CD14-positive monocyte (primary cell): ENCODE measurements around the gene ZNF638. TPM values are rescaled to one million over a fixed set of nuclear protein-coding genes. Genes with fewer than 3 reads are reported as not detected.

Experiments
- DNase-seq, 3 donors: peaks; one replicate each; pipeline ENCODE4 v3.0.0-alpha.2; 2011 to 2022
- H2AFZ ChIP-seq: 2 replicates; pipeline ENCODE4 v1.6.0; 2012; ENCODE audit warnings: mild to moderate bottlenecking, low read depth, low read length, inconsistent platforms; ENCODE audit not compliant: insufficient read depth, poor library complexity, severe bottlenecking
- H3K27ac ChIP-seq, 2 donors: 1 replicate in 1 of 2; 2 replicates in 1 of 2; pipeline ENCODE4 v1.5.1; 2012 to 2013; ENCODE audit warnings: low read length in 2 of 2, control low read depth in 1 of 2, inconsistent platforms in 1 of 2, low read depth in 1 of 2, mild to moderate bottlenecking in 1 of 2
- H3K27me3 ChIP-seq, 2 donors: one replicate each; pipeline versions ENCODE4 v1.6.0 to v1.6.1; 2011 to 2013; ENCODE audit warnings: low read length in 2 of 2; ENCODE audit not compliant: control insufficient read depth in 2 of 2, insufficient read depth in 2 of 2
- H3K36me3 ChIP-seq, 2 donors: replicated peaks in 1 of 2; 1 replicate in 1 of 2; 2 replicates in 1 of 2; pipeline versions ENCODE4 v1.5.1 to v1.6.1; 2012 to 2013; ENCODE audit warnings: low read length in 2 of 2, control low read depth in 1 of 2, inconsistent platforms in 1 of 2, mild to moderate bottlenecking in 1 of 2; ENCODE audit not compliant: insufficient read depth in 2 of 2, control insufficient read depth in 1 of 2
- H3K4me1 ChIP-seq, 2 donors: 1 replicate in 1 of 2; 2 replicates in 1 of 2; pipeline versions ENCODE4 v1.5.1 to v1.6.1; 2012 to 2013; ENCODE audit warnings: low read length in 2 of 2, control low read depth in 1 of 2, inconsistent platforms in 1 of 2, mild to moderate bottlenecking in 1 of 2, moderate library complexity in 1 of 2; ENCODE audit not compliant: insufficient read depth in 2 of 2, control insufficient read depth in 1 of 2
- H3K4me2 ChIP-seq: replicated peaks from 2 replicates; pipeline ENCODE3; 2012; ENCODE audit warnings: low read length, moderate library complexity, mild to moderate bottlenecking; ENCODE audit not compliant: poor library complexity, severe bottlenecking; ENCODE audit errors: extremely low read depth
- H3K4me3 ChIP-seq, 3 experiments: fragments of 200-600 bp in 1 of 3; sonication (generic) in 1 of 3; replicated peaks in 1 of 3; 1 replicate in 2 of 3; 2 replicates in 1 of 3; pipeline ENCODE4 v1.5.1; 2011 to 2013; ENCODE audit warnings: low read length in 3 of 3, mild to moderate bottlenecking in 3 of 3, control low read depth in 2 of 3, low read depth in 2 of 3, inconsistent platforms in 1 of 3, moderate library complexity in 1 of 3
- H3K79me2 ChIP-seq: 2 replicates; pipeline ENCODE4 v1.6.0; 2012; ENCODE audit warnings: mild to moderate bottlenecking, control low read depth, inconsistent platforms, low read length, moderate library complexity; ENCODE audit not compliant: insufficient read depth
- H3K9ac ChIP-seq: 2 replicates; pipeline ENCODE4 v1.6.0; 2017; ENCODE audit warnings: low read length, mild to moderate bottlenecking; ENCODE audit not compliant: insufficient read depth, poor library complexity, severe bottlenecking
- H3K9me3 ChIP-seq, 2 donors: replicated peaks in 1 of 2; 1 replicate in 1 of 2; 2 replicates in 1 of 2; pipeline versions ENCODE4 v1.5.1 to v1.6.1; 2012 to 2013; ENCODE audit warnings: low read length in 2 of 2, control low read depth in 1 of 2; ENCODE audit not compliant: control insufficient read depth in 1 of 2, insufficient read depth in 1 of 2
- H4K20me1 ChIP-seq: 2 replicates; pipeline ENCODE4 v1.6.0; 2012; ENCODE audit warnings: mild to moderate bottlenecking, low read length, control low read depth, moderate library complexity; ENCODE audit not compliant: insufficient read depth
- H3K27ac Mint-ChIP-seq, 7 donors: one replicate each; pipeline ENCODE4 v1.8.0; 2020; ENCODE audit warnings: mild to moderate bottlenecking in 7 of 7, mixed read lengths in 7 of 7, moderate library complexity in 6 of 7, inconsistent platforms in 2 of 7
- H3K27me3 Mint-ChIP-seq, 3 donors: one replicate each; pipeline ENCODE4 v1.8.0; 2021 to 2022; ENCODE audit warnings: low read depth in 3 of 3, mild to moderate bottlenecking in 3 of 3, mixed read lengths in 3 of 3, moderate library complexity in 3 of 3, inconsistent platforms in 1 of 3
- H3K36me3 Mint-ChIP-seq, 2 donors: one replicate each; pipeline ENCODE4 v1.8.0; 2020; ENCODE audit warnings: mixed read lengths in 2 of 2, inconsistent platforms in 1 of 2, mild to moderate bottlenecking in 1 of 2
- H3K4me1 Mint-ChIP-seq: one replicate; pipeline ENCODE4 v1.8.0; 2020; ENCODE audit warnings: mild to moderate bottlenecking, mixed read lengths
- H3K4me3 Mint-ChIP-seq, 2 donors: one replicate each; pipeline ENCODE4 v1.8.0; 2020; ENCODE audit warnings: mild to moderate bottlenecking in 2 of 2, mixed read lengths in 2 of 2, moderate library complexity in 1 of 2
- H3K9me3 Mint-ChIP-seq, 7 donors: one replicate each; pipeline ENCODE4 v1.8.0; 2020 to 2022; ENCODE audit warnings: mixed read lengths in 7 of 7, mild to moderate bottlenecking in 6 of 7, moderate library complexity in 6 of 7, inconsistent platforms in 2 of 7
- WGBS: methylation state at CpG from one replicate; pipeline ENCODE4 v1.1.5; 2013; ENCODE audit warnings: missing lambda C conversion rate; ENCODE audit not compliant: insufficient coverage; 5-methylcytosine and 5-hydroxymethylcytosine counted together
- intact Hi-C, 2 donors: fragments of 100-400 bp; cut with micrococcal nuclease; formaldehyde crosslinking; loops; one replicate each; pipeline versions ENCODE4 v1.15.0 to v1.15.1; 2023
- polyA plus RNA-seq, 3 donors: library from polyadenylated mRNA; depleted of rRNA in 1 of 3; unstranded in 2 of 3; stranded (reverse) in 1 of 3; fragments of 300-500 nt in 2 of 3; fragments of >200 nt in 1 of 3; fragmentation: Illumina TruSeq in 2 of 3; gene quantifications; 1 replicate in 2 of 3; 2 replicates in 1 of 3; pipeline ENCODE4 v1.2.3, GENCODE V29; 2012 to 2021
- TF ChIP-seq, protein P1 (sequence below): fragments of 200-600 bp; IDR thresholded peaks from one replicate; pipeline ENCODE4 v1.8.0; 2022; ENCODE audit warnings: antibody characterized with exemption, mild to moderate bottlenecking

ZNF638 gene
- polyA plus RNA-seq, 3 donors = 19.1 to 64.6 (median 22.4) TPM

DNA sequence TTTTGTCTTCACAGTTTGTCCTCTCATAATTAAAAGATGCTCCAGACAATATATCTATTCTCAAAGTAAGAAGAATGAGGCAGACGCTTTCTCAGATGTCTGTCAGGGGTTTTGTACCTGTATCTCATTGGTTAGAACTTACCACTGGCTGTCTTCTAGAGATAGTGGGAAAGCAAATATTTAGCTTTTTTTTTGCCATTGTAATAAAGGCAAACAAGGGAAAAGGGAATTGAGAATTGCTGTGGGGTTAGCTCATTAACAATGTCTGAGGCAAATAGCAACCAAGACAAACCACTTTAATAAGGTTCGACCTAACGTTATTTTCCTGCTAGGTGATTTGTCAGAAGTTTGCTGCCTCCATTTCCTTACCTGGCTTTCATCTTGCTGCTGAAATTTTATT is 30.0 kb downstream of the ZNF638 start:
- peak overlapping the region in 1 of 7 donors; percentile 27 for H3K27ac Mint-ChIP-seq
- H3K4me1 ChIP-seq = no peaks in the 10 kb centered on the region
- TF ChIP-seq, protein P1, sequence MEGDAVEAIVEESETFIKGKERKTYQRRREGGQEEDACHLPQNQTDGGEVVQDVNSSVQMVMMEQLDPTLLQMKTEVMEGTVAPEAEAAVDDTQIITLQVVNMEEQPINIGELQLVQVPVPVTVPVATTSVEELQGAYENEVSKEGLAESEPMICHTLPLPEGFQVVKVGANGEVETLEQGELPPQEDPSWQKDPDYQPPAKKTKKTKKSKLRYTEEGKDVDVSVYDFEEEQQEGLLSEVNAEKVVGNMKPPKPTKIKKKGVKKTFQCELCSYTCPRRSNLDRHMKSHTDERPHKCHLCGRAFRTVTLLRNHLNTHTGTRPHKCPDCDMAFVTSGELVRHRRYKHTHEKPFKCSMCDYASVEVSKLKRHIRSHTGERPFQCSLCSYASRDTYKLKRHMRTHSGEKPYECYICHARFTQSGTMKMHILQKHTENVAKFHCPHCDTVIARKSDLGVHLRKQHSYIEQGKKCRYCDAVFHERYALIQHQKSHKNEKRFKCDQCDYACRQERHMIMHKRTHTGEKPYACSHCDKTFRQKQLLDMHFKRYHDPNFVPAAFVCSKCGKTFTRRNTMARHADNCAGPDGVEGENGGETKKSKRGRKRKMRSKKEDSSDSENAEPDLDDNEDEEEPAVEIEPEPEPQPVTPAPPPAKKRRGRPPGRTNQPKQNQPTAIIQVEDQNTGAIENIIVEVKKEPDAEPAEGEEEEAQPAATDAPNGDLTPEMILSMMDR = no peak
- H3K27ac ChIP-seq = no peak overlapping the region
- intact Hi-C loops = no loop called here
- no peak for DNase-seq
- peaks cover 0 to 2% (median 0%) of the 10 kb centered on the region in 7 donors for H3K9me3 Mint-ChIP-seq
- H3K9ac ChIP-seq = no peak overlapping the region
- H4K20me1 ChIP-seq = peaks cover 80% of the 10 kb centered on the region
- H3K79me2 ChIP-seq = peaks cover 57% of the 10 kb centered on the region
- no peak overlapping the region for H2AFZ ChIP-seq
- H3K9me3 ChIP-seq = no peaks in the 10 kb centered on the region
- WGBS = no CpG with 5 or more reads among the region's 3 CpGs
- H3K36me3 Mint-ChIP-seq = peaks cover 76 to 89% of the 10 kb centered on the region in 2 donors
- H3K36me3 ChIP-seq = peaks cover 97 to 100% of the 10 kb centered on the region in 2 donors
- no peak overlapping the region for H3K4me3 ChIP-seq
- H3K4me1 Mint-ChIP-seq = no peaks in the 10 kb centered on the region
- no peaks in the 10 kb centered on the region for H3K27me3 ChIP-seq
- no peaks in the 10 kb centered on the region for H3K27me3 Mint-ChIP-seq
- no peak overlapping the region for H3K4me2 ChIP-seq
- H3K4me3 Mint-ChIP-seq = no peak overlapping the region

DNA sequence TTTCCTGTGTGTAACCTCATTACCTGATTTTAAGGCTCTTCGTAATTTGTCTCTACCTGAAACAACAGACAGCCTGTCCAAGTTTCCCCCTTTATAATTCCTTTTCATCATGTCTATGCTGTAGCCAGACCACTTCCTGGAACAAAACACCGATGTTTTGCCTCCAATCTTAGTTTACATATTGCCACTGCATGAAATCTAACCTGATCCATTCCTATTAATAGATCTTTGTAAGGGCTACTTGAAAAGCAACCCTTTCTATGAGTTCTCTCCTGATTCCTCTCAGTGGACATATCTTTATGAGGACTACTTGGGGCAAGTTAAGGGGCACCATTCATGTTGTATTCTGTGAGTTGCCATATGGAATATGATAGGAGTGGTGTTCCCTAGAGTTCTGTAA is 30.9 kb downstream of the ZNF638 start:
- Mint-ChIP-seq H3K27ac (no peak overlapping the region), H3K4me3 (no peak overlapping the region), H3K9me3 (peaks cover 0 to 2% (median 0%) of the 10 kb centered on the region in 7 donors), H3K4me1 (no peaks in the 10 kb centered on the region), H3K36me3 (peaks cover 73 to 88% of the 10 kb centered on the region in 2 donors), H3K27me3 (no peaks in the 10 kb centered on the region)
- Histone ChIP-seq H3K9ac (no peak overlapping the region), H3K36me3 (peaks cover 96 to 100% of the 10 kb centered on the region in 2 donors), H3K4me2 (no peak overlapping the region), H3K79me2 (peaks cover 49% of the 10 kb centered on the region), H3K27me3 (no peaks in the 10 kb centered on the region), H2AFZ (no peak overlapping the region), H3K4me3 (no peak overlapping the region), H3K4me1 (no peaks in the 10 kb centered on the region), H3K27ac (no peak overlapping the region), H3K9me3 (no peaks in the 10 kb centered on the region), H4K20me1 (peaks cover 72% of the 10 kb centered on the region)
- TF ChIP-seq, protein P1 = no peak
- WGBS = 90% methylated on average over 2 of the region's 2 CpGs
- intact Hi-C loops = no loop called here
- DNase-seq = no peak
